AG04449 (cell line): ENCODE measurements around the gene ZDHHC16.

Experiments used
- CTCF ChIA-PET: fragments of 350-600 bp; formaldehyde crosslinking; extraction: SDS; loops from one replicate; lab custom pipeline; 2021; ENCODE audit warnings: antibody characterized with exemption; lab: Yijun Ruan, JAX
- POLR2A ChIA-PET: fragments of 400-600, 350-600 bp; formaldehyde crosslinking; extraction: SDS; loops from one replicate; lab custom pipeline; 2020; ENCODE audit warnings: antibody characterized with exemption, inconsistent platforms; lab: Yijun Ruan, JAX
- DNase-seq: peaks from one replicate; pipeline ENCODE4 v3.0.0-alpha.2; 2010; ENCODE audit warnings: low read depth, low spot score
- H3K4me3 ChIP-seq: 2 replicates; pipeline ENCODE4 v1.5.1; 2011; ENCODE audit warnings: low read depth, mild to moderate bottlenecking, control low read depth, low read length
- TF ChIP-seq, protein P1 (sequence below): IDR thresholded peaks from one replicate; pipeline ENCODE4 v1.5.1; 2011; ENCODE audit warnings: mild to moderate bottlenecking, moderate library complexity, low read length, control low read depth, inconsistent platforms; ENCODE audit not compliant: insufficient read depth; ENCODE audit errors: missing control alignments

ZDHHC16 gene

DNA sequence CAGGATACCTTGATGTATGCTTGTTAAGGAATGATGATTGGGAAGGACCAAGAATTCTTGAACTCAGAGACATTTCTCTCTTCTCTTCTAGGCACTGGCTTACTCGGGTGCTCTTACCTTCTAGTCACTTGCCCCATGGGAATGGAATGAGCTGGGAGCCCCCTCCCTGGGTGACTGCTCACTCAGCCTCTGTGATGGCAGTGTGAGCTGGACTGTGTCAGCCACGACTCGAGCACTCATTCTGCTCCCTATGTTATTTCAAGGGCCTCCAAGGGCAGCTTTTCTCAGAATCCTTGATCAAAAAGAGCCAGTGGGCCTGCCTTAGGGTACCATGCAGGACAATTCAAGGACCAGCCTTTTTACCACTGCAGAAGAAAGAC lies 10.7 kb downstream of the ZDHHC16 start:
- ChIA-PET POLR2A (no interaction called here), CTCF (interaction anchor here (1.2 to 4.8 kb wide), 3 partner anchors 7 to 156 kb away, joined by 3 to 27 read pairs (median 8); no protein-coding TSS in a partner anchor)
- TF ChIP-seq, protein P1, sequence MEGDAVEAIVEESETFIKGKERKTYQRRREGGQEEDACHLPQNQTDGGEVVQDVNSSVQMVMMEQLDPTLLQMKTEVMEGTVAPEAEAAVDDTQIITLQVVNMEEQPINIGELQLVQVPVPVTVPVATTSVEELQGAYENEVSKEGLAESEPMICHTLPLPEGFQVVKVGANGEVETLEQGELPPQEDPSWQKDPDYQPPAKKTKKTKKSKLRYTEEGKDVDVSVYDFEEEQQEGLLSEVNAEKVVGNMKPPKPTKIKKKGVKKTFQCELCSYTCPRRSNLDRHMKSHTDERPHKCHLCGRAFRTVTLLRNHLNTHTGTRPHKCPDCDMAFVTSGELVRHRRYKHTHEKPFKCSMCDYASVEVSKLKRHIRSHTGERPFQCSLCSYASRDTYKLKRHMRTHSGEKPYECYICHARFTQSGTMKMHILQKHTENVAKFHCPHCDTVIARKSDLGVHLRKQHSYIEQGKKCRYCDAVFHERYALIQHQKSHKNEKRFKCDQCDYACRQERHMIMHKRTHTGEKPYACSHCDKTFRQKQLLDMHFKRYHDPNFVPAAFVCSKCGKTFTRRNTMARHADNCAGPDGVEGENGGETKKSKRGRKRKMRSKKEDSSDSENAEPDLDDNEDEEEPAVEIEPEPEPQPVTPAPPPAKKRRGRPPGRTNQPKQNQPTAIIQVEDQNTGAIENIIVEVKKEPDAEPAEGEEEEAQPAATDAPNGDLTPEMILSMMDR, result no peak
- no peak overlapping the region for H3K4me3 ChIP-seq
- no peak for DNase-seq

DNA sequence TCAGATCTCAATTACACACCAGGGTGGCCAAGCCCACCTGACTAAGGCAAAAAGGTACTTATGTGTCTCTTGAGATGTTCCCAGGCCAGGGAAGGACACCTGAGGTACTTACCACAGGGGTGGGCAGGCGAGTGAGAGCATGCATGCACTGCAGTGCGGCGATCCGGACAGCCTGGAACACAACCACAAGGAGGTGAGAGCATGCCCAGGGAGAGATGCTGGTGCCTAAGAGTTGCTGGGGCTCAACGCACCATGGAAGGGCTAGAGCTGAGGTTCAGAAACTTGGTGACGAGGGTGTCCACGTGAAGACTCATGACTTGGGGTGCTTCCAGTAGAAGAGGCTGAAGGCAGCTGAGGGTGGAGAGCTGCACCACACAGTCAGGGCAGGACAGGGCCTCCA lies 13.1 kb downstream of the ZDHHC16 start:
- no peak overlapping the region for H3K4me3 ChIP-seq
- TF ChIP-seq, protein P1, result no peak
- ChIA-PET CTCF (interaction anchor here (0.6 to 10.1 kb wide), 5 partner anchors 9 to 94 kb away, joined by 3 to 188 read pairs (median 3); no protein-coding TSS in a partner anchor), POLR2A (no interaction called here)
- no peak for DNase-seq

DNA sequence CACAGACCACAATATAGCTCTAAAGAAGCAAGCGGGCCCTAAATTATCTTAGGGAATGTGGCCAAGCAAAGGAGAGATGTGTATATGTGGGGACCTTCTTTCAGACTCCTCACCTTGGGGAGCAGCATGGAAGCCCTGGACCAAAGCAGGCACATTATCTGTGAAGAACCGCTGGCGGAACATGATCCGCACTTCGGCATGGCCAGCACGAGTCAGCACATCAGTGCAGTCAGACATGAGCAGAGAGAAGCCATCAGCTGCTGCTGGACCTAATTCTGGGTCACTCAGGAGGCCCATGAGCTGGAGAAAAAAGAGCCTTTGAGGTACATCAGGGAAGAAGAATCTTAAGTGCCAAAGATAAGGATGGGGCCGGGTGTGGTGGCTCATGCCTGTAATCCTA lies 14.0 kb downstream of the ZDHHC16 start:
- ChIA-PET POLR2A (no interaction called here), CTCF (interaction anchor here (0.6 to 10.1 kb wide), 6 partner anchors 8 to 153 kb away, joined by 3 to 188 read pairs (median 4); no protein-coding TSS in a partner anchor)
- no peak for DNase-seq
- no peak overlapping the region for H3K4me3 ChIP-seq
- TF ChIP-seq, protein P1, result no peak

DNA sequence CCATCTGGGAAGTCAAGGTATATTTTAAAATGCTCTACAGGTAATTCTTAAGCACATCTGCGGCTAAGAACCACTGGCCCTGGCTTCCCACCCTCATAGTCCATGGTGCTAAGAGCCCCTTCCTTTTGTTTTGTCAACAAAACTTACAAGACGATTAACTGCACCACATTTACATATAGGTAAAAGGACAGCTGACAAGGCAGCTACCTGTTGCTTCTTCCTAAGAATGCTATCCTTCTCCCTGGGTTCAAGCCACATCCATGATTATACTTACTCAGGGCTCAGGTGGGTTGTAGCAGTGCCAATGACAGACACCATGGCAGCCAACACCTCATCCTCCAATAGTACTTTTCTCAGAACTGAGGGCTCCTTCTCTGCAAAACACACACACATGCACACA lies 16.3 kb downstream of the ZDHHC16 start:
- DNase-seq, result no peak
- TF ChIP-seq, protein P1, result no peak
- H3K4me3 ChIP-seq, result no peak overlapping the region
- ChIA-PET POLR2A (no interaction called here), CTCF (interaction anchor here (0.8 to 10.1 kb wide), 9 partner anchors 8 to 186 kb away, joined by 3 to 188 read pairs (median 3); no protein-coding TSS in a partner anchor)

DNA sequence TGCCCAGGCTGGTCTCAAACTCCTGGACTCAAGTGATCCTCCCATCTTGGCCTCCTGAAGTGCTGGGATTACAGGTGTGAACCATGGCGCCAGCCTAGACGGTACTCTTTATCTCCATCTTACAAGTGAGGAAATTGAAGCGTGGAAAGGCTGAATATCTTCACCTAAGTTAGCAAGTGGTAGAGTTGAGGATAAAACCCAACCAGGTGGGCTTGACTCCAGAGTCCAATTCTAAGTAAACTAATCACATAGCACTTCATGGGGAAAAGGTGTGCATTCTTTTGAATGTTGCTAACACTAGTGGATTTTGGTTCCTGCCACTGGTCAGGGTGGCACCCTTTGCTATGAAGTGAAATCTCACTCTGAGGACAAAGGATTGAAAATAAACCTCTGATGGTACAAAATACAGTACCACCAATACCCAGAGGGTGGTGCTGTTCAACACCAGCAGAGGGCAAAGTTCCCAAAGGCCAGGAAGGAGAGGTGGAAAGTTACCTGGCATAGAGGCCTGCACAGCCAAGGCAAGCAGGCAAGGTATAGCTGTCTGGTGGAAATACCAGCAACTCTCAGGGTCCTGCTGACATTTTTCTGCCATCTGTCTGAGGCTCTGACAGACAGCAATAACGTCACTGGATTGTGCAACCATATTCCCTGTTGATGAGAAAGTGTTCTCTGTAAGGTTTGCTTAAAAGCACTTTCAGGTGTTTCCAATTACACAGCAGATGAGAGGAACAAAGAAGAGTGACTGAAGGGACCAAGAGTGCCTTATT lies 17.6 kb downstream of the ZDHHC16 start:
- ChIA-PET CTCF (interaction anchor here (0.7 to 10.1 kb wide), 17 partner anchors 9 to 268 kb away, joined by 3 to 188 read pairs (median 8); no protein-coding TSS in a partner anchor), POLR2A (no interaction called here)
- H3K4me3 ChIP-seq, result no peak overlapping the region
- TF ChIP-seq, protein P1, result peak; percentile 71
- no peak for DNase-seq

DNA sequence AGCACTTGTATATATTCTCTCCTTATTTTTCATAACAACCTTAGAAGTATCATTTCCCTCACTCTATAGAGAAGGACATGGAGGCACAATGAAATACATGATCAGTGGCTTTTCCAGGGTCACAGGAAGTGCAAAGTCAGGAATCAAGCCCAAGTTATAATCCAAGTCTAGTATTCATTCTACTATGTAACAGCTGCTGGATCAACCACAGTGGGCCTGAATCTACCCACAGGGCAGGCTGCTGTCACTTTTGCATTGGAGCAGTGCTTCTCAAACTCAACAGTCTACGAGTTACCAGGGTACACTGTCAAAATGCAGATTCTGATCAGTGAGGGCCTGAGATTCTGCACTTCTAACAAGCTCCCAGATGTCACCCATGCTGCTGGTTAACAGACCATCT lies 18.3 kb downstream of the ZDHHC16 start:
- DNase-seq, result no peak
- ChIA-PET POLR2A (interaction anchor here (0.6 kb wide), 1 partner anchor 142 kb away, joined by 3 read pairs; no protein-coding TSS in a partner anchor), CTCF (interaction anchor here (0.6 to 10.1 kb wide), 19 partner anchors 9 to 267 kb away, joined by 3 to 188 read pairs (median 5); no protein-coding TSS in a partner anchor)
- TF ChIP-seq, protein P1, result no peak
- no peak overlapping the region for H3K4me3 ChIP-seq
